Breast epithelium (tissue), 4 donors: Measurements from ENCODE around the gene SLAMF1. TPM values are rescaled to one million over a fixed set of nuclear protein-coding genes. Genes with fewer than 3 reads are reported as not detected.

ENCODE experiments used
- DNase-seq, 2 donors: peaks; one replicate each; pipeline ENCODE4 v3.0.0-alpha.2; 2019; ENCODE audit warnings: low spot score in 2 of 2
- H3K27ac ChIP-seq, 2 donors: fragments of 200-600 bp; sonication (generic) in 1 of 2; one replicate each; pipeline ENCODE4 v1.5.1; 2016 to 2019; ENCODE audit warnings: mild to moderate bottlenecking in 1 of 2
- H3K27me3 ChIP-seq, 2 donors: fragments of 200-600 bp; sonication (generic) in 1 of 2; one replicate each; pipeline versions ENCODE4 v1.5.1 to v1.6.0; 2017 to 2019; ENCODE audit warnings: control low read depth in 1 of 2, mild to moderate bottlenecking in 1 of 2
- H3K36me3 ChIP-seq: fragments of 200-600 bp; one replicate; pipeline ENCODE4 v1.5.1; 2019
- H3K4me1 ChIP-seq, 2 donors: fragments of 200-600 bp; sonication (generic); one replicate each; pipeline ENCODE4 v1.5.1; 2016 to 2019; ENCODE audit warnings: control low read depth in 1 of 2
- H3K4me3 ChIP-seq, 3 donors: fragments of 200-600 bp; sonication (generic); 1 replicate in 2 of 3; 2 replicates in 1 of 3; pipeline ENCODE4 v1.5.1; 2016 to 2019; ENCODE audit warnings: mild to moderate bottlenecking in 3 of 3, moderate library complexity in 2 of 3
- H3K9me3 ChIP-seq, 2 donors: fragments of 200-600 bp; sonication (generic) in 1 of 2; one replicate each; pipeline ENCODE4 v1.5.1; 2016 to 2019; ENCODE audit warnings: control low read depth in 1 of 2
- POLR2A ChIP-seq: fragments of 450-650 bp; IDR thresholded peaks from one replicate; pipeline ENCODE4 v1.6.1; 2016; ENCODE audit warnings: antibody characterized with exemption, mild to moderate bottlenecking, moderate library complexity
- POLR2AphosphoS5 ChIP-seq, 3 donors: sonication (generic); formaldehyde crosslinking; IDR thresholded peaks; one replicate each; pipeline ENCODE4 v1.6.1; 2017; ENCODE audit warnings: antibody characterized with exemption in 3 of 3
- intact Hi-C: fragments of 100-400 bp; cut with DNase I; formaldehyde crosslinking; loops from one replicate; pipeline ENCODE4 v1.15.1; 2023; ENCODE audit warnings: low total_unique reads
- total RNA-seq, 3 donors: library from RNA; depleted of rRNA; stranded (reverse); fragments of >200 nt; gene quantifications; one replicate each; pipeline ENCODE4 v1.1.0, GENCODE V29; 2016
- TF ChIP-seq, protein P1 (sequence below), 3 donors: fragments of 450-650 bp; IDR thresholded peaks; one replicate each; pipeline ENCODE4 v1.5.1; 2016 to 2017; ENCODE audit warnings: antibody characterized with exemption in 3 of 3, mild to moderate bottlenecking in 3 of 3, moderate library complexity in 3 of 3

Gene SLAMF1
- total RNA-seq, 3 donors from 2014 or later = 0.64 to 1.8 (median 0.98) TPM

DNA sequence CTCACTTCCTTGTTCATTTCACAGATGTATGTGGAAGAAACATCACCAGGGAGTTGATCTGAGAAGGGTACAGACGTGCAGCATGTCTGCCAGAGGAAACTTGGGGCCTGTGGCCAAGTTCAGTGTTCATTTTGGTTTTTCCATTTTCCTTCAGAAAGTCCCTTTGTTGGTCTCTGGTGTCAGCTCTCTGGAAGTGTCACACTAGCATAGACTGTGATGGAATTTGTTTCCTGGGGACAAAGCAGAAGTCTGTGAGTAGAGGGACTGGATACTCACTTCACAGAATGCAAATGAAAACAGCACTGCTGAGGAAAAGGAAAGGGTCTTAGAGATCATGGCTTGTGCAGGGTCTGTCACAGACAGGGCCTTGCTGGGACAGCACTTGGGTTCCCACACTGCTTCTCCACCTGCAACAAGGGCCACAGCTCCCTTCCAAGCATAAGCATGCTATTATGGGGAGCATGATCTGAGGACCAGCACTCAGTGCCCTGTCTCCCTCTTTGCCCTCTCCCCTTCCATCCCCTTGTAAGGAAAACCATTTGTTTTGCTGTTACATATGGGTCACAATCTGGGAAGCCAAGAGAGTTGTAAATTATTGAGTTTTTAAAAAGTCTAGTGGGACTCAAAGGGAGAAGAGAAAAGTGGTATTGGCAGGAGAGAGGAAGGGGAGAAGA lies 36.1 kb downstream of the SLAMF1 start:
- intact Hi-C loops = no loop called here
- Histone ChIP-seq H3K9me3 (no peaks in the 10 kb centered on the region), H3K27ac (no peak overlapping the region)

DNA sequence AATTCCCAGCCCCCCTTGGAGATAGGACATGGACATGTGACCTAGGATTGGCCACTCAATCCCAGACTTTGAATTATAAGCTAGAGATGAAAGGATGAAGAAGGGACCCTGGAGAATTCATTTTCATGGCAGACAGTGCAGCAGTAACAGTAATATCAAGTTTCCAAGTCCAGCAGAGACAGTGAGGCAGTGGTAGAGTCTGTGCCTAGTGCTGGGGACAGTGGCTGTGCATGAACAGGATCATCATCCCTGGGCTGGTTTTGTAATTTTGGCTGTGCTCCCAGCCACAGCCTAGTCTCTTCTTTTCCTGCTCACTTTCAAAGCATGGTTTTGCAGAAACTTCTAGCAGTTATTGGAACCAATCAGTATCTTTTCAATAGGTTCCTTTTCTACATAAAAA lies 37.9 kb downstream of the SLAMF1 start:
- no peak overlapping the region for H3K4me3 ChIP-seq
- H3K27me3 ChIP-seq = no peaks in the 10 kb centered on the region
- H3K36me3 ChIP-seq = no peaks in the 10 kb centered on the region
- no peaks in the 10 kb centered on the region for H3K4me1 ChIP-seq
- H3K9me3 ChIP-seq = no peaks in the 10 kb centered on the region
- DNase-seq = no peak
- intact Hi-C loops = no loop called here
- TF ChIP-seq, protein P1, sequence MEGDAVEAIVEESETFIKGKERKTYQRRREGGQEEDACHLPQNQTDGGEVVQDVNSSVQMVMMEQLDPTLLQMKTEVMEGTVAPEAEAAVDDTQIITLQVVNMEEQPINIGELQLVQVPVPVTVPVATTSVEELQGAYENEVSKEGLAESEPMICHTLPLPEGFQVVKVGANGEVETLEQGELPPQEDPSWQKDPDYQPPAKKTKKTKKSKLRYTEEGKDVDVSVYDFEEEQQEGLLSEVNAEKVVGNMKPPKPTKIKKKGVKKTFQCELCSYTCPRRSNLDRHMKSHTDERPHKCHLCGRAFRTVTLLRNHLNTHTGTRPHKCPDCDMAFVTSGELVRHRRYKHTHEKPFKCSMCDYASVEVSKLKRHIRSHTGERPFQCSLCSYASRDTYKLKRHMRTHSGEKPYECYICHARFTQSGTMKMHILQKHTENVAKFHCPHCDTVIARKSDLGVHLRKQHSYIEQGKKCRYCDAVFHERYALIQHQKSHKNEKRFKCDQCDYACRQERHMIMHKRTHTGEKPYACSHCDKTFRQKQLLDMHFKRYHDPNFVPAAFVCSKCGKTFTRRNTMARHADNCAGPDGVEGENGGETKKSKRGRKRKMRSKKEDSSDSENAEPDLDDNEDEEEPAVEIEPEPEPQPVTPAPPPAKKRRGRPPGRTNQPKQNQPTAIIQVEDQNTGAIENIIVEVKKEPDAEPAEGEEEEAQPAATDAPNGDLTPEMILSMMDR (IDR thresholded peaks at IDR 0.05) = no peak
- TF ChIP-seq POLR2AphosphoS5 (IDR thresholded peaks at IDR 0.05) (no peak), POLR2A (no peak)
- no peak overlapping the region for H3K27ac ChIP-seq

More for the DNA sequence above, 36.1 kb downstream of the SLAMF1 start:
- TF ChIP-seq POLR2AphosphoS5 (IDR thresholded peaks at IDR 0.05) (no peak), POLR2A (no peak)
- TF ChIP-seq, protein P1 (IDR thresholded peaks at IDR 0.05) = no peak
- no peak for DNase-seq
- H3K27me3 ChIP-seq = no peaks in the 10 kb centered on the region
- H3K36me3 ChIP-seq = no peaks in the 10 kb centered on the region
- no peaks in the 10 kb centered on the region for H3K4me1 ChIP-seq
- no peak overlapping the region for H3K4me3 ChIP-seq

- TF ChIP-seq, protein P1 (IDR thresholded peaks at IDR 0.05) = no peak
- TF ChIP-seq POLR2AphosphoS5 (IDR thresholded peaks at IDR 0.05) = no peak
- no peak for TF ChIP-seq POLR2A
- intact Hi-C loops = no loop called here
- H3K4me3 ChIP-seq = no peak overlapping the region
Observed at GRCh38 chr1:160608514-160608913, 38.3 kb downstream of the SLAMF1 start.

DNA sequence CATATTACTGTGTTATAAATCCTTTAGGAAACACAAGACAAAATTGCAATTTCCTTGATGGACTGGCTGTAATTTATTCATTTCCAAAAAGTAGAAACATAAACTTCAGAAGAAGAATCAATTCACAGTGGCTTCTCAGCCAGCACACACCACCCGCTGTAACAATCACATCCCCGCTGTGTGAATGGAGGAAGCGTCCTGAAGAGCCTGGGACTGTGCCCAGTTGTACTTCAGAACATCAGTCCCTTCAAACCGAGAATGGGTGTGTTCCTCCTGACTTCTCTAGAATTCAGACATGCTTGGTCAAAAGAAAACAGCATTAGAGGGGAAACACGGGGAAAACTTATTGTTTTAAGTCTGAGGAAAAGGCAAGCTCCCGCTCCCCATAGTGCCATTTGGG lies 38.8 kb downstream of the SLAMF1 start:
- no peaks in the 10 kb centered on the region for H3K36me3 ChIP-seq
- intact Hi-C loops = no loop called here
- TF ChIP-seq POLR2A (no peak), POLR2AphosphoS5 (IDR thresholded peaks at IDR 0.05) (no peak)
- TF ChIP-seq, protein P1 (IDR thresholded peaks at IDR 0.05) = no peak
- no peaks in the 10 kb centered on the region for H3K9me3 ChIP-seq
- H3K4me1 ChIP-seq = no peaks in the 10 kb centered on the region
- no peak overlapping the region for H3K27ac ChIP-seq
- no peak for DNase-seq
- no peak overlapping the region for H3K4me3 ChIP-seq
- no peaks in the 10 kb centered on the region for H3K27me3 ChIP-seq

More at GRCh38 chr1:160608514-160608913, 38.3 kb downstream of the SLAMF1 start:
- Histone ChIP-seq H3K9me3 (no peaks in the 10 kb centered on the region), H3K36me3 (no peaks in the 10 kb centered on the region), H3K27ac (no peak overlapping the region), H3K4me1 (no peaks in the 10 kb centered on the region), H3K27me3 (no peaks in the 10 kb centered on the region)
- no peak for DNase-seq

DNA sequence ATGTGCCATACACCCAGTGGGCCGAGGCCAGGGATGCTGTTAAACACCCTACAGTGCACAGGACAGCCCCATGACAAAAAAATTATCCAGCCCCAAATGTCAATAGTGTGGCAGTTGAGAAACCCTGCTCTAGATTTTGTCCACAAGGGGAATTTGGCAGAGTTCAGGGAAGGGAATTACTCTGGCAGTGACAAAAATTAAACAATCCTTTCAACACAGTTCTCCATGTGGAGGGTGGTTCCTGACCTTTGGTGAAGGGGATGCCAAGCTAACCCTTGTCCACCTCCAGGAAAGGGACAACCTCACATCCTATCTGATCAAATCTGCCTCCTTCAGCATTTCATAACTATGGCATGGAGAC lies 39.2 kb downstream of the SLAMF1 start:
- intact Hi-C loops = no loop called here
- H3K27ac ChIP-seq = no peak overlapping the region
- no peaks in the 10 kb centered on the region for H3K9me3 ChIP-seq
- H3K4me1 ChIP-seq = no peaks in the 10 kb centered on the region
- no peak for DNase-seq
- H3K27me3 ChIP-seq = no peaks in the 10 kb centered on the region
- no peak overlapping the region for H3K4me3 ChIP-seq
- TF ChIP-seq, protein P1 (IDR thresholded peaks at IDR 0.05) = no peak
- no peak for TF ChIP-seq POLR2A
- no peak for TF ChIP-seq POLR2AphosphoS5 (IDR thresholded peaks at IDR 0.05)
- no peaks in the 10 kb centered on the region for H3K36me3 ChIP-seq
